WTC11 (cell line): ENCODE results near the gene SMAD3.

Experiments used
- ATF1 ChIP-seq: sonication (generic); formaldehyde crosslinking; IDR thresholded peaks from 2 replicates; pipeline ENCODE4 v1.8.1; 2023; ENCODE audit warnings: mild to moderate bottlenecking, moderate library complexity, missing genetic modification reagents
- JUN ChIP-seq: sonication (generic); formaldehyde crosslinking; IDR thresholded peaks from 2 replicates; pipeline ENCODE4 v1.8.0; 2023; ENCODE audit warnings: mild to moderate bottlenecking, missing genetic modification reagents
- ZNF138 ChIP-seq: sonication (generic); formaldehyde crosslinking; conservative IDR thresholded peaks from 2 replicates; pipeline ENCODE4 v1.8.1; 2022; ENCODE audit warnings: mild to moderate bottlenecking, moderate library complexity, missing genetic modification reagents
- ZNF416 ChIP-seq: fragments of 250-450 bp; sonication (Bioruptor Pico); IDR thresholded peaks from 2 replicates; pipeline ENCODE4 v1.9.0; 2021; ENCODE audit warnings: mild to moderate bottlenecking, inconsistent platforms
- TF ChIP-seq, protein P1 (sequence below): sonication (generic); formaldehyde crosslinking; conservative IDR thresholded peaks from 2 replicates; pipeline ENCODE4 v1.8.1; 2022; ENCODE audit warnings: mild to moderate bottlenecking, missing genetic modification reagents
- TF ChIP-seq, protein P2 (sequence below): sonication (generic); formaldehyde crosslinking; IDR thresholded peaks from 2 replicates; pipeline ENCODE4 v1.8.1; 2022; ENCODE audit warnings: low read depth, missing genetic modification reagents, borderline replicate concordance
- TF ChIP-seq, protein P3 (sequence below): fragments of 200-600 bp; IDR thresholded peaks from 2 replicates; pipeline ENCODE4 v1.8.0; 2022; ENCODE audit warnings: antibody characterized with exemption
- TF ChIP-seq, protein P4 (sequence below): sonication (generic); formaldehyde crosslinking; IDR thresholded peaks from 2 replicates; pipeline ENCODE4 v1.8.0; 2023; ENCODE audit warnings: missing genetic modification reagents

DNA sequence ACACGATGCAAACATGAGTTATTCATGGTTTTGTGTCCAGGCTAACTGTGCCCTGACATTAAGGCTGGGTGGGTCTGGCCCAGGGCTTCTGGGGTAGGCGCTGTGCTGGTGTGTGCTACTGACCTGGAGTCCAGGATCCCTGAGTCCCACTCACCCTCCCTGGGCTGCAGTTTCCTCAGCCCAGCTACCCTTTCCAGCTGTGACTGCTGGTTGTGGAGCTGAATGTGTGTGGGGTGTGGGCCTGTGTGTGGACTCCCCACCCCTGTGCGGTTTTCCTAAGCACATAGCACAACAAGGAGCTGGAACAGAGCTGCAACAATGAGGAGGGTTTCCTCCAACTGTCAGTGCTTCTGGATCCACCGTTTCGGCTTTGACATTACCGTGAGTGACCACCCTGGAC, 38.0 kb downstream of the SMAD3 start:
- TF ChIP-seq JUN, result no peak
- TF ChIP-seq, protein P1, sequence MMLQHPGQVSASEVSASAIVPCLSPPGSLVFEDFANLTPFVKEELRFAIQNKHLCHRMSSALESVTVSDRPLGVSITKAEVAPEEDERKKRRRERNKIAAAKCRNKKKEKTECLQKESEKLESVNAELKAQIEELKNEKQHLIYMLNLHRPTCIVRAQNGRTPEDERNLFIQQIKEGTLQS, result peak; percentile 38; the same call in 1 of the 2 replicates
- TF ChIP-seq, protein P2, sequence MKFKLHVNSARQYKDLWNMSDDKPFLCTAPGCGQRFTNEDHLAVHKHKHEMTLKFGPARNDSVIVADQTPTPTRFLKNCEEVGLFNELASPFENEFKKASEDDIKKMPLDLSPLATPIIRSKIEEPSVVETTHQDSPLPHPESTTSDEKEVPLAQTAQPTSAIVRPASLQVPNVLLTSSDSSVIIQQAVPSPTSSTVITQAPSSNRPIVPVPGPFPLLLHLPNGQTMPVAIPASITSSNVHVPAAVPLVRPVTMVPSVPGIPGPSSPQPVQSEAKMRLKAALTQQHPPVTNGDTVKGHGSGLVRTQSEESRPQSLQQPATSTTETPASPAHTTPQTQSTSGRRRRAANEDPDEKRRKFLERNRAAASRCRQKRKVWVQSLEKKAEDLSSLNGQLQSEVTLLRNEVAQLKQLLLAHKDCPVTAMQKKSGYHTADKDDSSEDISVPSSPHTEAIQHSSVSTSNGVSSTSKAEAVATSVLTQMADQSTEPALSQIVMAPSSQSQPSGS (CRISPR knock-in tag), result no peak
- no peak for TF ChIP-seq ZNF416
- TF ChIP-seq, protein P3, sequence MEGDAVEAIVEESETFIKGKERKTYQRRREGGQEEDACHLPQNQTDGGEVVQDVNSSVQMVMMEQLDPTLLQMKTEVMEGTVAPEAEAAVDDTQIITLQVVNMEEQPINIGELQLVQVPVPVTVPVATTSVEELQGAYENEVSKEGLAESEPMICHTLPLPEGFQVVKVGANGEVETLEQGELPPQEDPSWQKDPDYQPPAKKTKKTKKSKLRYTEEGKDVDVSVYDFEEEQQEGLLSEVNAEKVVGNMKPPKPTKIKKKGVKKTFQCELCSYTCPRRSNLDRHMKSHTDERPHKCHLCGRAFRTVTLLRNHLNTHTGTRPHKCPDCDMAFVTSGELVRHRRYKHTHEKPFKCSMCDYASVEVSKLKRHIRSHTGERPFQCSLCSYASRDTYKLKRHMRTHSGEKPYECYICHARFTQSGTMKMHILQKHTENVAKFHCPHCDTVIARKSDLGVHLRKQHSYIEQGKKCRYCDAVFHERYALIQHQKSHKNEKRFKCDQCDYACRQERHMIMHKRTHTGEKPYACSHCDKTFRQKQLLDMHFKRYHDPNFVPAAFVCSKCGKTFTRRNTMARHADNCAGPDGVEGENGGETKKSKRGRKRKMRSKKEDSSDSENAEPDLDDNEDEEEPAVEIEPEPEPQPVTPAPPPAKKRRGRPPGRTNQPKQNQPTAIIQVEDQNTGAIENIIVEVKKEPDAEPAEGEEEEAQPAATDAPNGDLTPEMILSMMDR, result no peak
- no peak for TF ChIP-seq ZNF138 (CRISPR knock-in tag)
- TF ChIP-seq, protein P4, sequence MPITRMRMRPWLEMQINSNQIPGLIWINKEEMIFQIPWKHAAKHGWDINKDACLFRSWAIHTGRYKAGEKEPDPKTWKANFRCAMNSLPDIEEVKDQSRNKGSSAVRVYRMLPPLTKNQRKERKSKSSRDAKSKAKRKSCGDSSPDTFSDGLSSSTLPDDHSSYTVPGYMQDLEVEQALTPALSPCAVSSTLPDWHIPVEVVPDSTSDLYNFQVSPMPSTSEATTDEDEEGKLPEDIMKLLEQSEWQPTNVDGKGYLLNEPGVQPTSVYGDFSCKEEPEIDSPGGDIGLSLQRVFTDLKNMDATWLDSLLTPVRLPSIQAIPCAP (CRISPR knock-in tag), result no peak
- TF ChIP-seq ATF1 (CRISPR knock-in tag), result no peak
